ENCODE measurements around the gene IFI6.
"Not testable (repeated sequence)": the region's sequence is repeated elsewhere in the genome, so short reads cannot be mapped to it uniquely, and the experiment has no call there.

The IFI6 gene

DNA sequence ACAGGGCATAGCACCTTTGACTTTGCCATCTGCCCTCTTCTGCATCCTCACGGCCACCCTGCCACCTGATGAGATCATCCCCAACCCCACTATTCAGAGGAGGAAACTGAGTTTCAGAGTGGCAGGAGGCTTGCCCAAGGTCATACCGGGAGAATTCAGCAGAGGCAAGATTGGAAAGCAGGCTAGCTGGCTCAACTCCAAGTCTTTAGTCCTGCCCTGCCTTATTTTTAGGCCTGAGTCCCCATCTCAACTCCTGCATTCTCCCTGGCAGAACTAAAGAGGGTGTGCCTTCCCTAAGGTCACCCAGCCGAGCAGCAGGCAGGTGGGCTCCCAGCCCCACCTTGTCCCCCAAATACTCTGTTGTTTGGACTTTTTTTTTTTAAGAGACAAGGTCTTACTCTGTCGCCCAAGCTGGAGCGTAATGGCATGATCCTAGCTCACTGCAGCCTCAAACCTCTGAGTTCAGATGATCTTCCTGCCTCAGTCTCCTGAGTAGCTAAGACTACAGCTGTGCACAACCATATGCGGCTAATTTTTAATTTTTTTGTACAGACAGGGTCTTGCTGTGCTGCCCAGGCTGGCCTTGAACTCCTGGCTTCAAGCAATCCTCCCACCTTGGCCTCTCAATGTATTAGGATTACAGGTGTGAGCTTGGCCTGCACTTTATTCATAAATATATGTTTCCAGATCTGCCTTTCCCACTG, 23.2 kb downstream of the IFI6 start:
- no peak for DNase-seq (ENCODE audit: low read depth)
- TF ChIP-seq, protein P1, sequence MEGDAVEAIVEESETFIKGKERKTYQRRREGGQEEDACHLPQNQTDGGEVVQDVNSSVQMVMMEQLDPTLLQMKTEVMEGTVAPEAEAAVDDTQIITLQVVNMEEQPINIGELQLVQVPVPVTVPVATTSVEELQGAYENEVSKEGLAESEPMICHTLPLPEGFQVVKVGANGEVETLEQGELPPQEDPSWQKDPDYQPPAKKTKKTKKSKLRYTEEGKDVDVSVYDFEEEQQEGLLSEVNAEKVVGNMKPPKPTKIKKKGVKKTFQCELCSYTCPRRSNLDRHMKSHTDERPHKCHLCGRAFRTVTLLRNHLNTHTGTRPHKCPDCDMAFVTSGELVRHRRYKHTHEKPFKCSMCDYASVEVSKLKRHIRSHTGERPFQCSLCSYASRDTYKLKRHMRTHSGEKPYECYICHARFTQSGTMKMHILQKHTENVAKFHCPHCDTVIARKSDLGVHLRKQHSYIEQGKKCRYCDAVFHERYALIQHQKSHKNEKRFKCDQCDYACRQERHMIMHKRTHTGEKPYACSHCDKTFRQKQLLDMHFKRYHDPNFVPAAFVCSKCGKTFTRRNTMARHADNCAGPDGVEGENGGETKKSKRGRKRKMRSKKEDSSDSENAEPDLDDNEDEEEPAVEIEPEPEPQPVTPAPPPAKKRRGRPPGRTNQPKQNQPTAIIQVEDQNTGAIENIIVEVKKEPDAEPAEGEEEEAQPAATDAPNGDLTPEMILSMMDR (conservative IDR thresholded peaks at IDR 0.05; ENCODE audit: low read depth, low read length): no peak
- no peak overlapping the region for H3K4me3 ChIP-seq (ENCODE audit: low read length)

DNA sequence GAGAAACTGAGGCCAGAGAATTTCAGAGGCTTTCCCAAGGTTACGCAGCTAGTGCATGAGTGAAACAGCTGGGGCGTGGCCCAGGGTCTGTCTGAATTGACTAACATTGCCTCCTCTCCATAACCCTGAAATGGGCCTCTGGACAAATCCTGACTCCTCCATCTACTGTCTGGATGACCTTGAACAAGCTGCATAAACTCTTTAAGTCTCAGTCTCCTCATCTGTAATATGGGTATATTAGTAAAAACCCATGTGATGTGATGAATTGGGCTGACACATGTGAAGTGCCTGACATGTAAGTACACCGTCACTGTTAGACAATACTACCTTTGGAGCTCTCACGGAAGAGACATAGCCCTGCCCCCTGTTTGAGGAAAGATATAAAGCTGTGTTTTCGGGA, 24.7 kb downstream of the IFI6 start:
- no peak for DNase-seq (ENCODE audit: low read depth)
- H3K4me3 ChIP-seq (ENCODE audit: low read length): no peak overlapping the region
- TF ChIP-seq, protein P1 (conservative IDR thresholded peaks at IDR 0.05; ENCODE audit: low read depth, low read length): no peak

DNA sequence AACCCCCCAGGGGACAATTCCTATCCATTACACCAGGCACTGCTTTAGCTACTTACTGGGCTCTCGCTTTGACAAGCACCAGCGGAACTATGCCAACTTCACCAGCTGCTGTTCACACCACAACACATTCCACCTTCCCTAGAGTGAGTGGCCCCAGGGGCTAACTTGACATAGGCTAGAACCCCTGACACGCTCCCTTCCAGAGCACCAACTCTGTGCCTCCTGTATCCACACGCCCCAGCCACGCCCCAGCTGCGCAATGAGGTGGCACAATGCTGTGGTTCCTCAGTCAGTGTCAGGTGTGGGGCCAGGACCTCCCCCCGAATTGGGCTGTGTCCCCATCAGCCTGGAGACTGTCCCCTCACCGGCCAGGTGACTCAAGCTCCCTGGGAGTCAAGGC, 25.3 kb downstream of the IFI6 start:
- TF ChIP-seq, protein P1 (conservative IDR thresholded peaks at IDR 0.05; ENCODE audit: low read depth, low read length): no peak
- DNase-seq (ENCODE audit: low read depth): no peak
- no peak overlapping the region for H3K4me3 ChIP-seq (ENCODE audit: low read length)

DNA sequence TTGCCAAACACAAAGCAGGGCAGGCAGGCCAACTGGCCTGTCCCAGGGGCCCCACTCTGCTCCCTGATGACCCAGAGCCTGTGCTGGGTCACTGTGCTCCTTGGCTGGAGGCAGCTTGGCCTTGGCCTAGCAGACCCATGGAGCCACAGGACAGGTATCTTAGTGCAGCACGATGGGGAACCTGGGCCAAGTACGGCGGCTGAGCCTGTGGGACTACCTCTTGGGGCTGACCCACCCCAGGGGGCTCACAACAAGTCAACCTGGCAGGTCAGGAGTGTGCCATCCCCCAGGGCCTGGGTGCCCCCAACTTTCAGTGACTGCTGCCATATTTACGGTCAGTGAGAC, 26.9 kb downstream of the IFI6 start:
- H3K4me3 ChIP-seq (ENCODE audit: low read length): no peak overlapping the region
- TF ChIP-seq, protein P1 (conservative IDR thresholded peaks at IDR 0.05; ENCODE audit: low read depth, low read length): no peak
- DNase-seq (ENCODE audit: low read depth): no peak

DNA sequence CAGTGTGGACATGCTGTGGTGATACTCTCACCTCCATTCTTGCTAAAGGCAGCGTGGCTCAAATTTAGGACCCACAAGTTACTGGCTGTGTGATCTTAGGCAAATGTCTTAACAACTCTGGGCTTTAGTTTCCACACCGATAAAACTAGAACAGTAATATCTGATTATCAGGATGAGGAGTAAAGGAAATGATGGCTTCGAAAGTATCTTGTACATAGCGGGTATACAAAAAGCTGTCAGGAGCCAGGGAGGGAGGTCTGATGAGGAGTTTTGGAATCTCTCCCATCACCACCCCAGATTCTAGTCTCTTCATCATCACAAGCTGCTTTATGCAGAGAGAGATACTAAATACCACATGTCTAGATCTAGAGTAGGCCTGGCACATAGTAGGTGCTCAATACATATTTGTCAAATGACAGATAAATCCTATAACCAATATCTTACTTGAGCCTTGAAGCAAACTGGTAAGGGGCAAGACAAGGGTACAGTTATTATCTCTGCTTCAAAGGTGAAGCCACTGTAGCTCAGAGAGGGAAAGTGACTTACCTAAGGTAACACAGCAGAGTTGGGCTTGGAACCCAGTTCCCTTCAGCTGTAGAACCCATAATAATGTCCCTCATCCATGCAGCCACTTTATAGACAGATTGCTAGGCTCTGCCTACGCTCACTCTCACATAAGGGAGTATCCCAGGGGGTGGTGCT, 27.5 kb downstream of the IFI6 start:
- no peak for DNase-seq (ENCODE audit: low read depth)
- no peak overlapping the region for H3K4me3 ChIP-seq (ENCODE audit: low read length)
- TF ChIP-seq, protein P1 (conservative IDR thresholded peaks at IDR 0.05; ENCODE audit: low read depth, low read length): no peak

DNA sequence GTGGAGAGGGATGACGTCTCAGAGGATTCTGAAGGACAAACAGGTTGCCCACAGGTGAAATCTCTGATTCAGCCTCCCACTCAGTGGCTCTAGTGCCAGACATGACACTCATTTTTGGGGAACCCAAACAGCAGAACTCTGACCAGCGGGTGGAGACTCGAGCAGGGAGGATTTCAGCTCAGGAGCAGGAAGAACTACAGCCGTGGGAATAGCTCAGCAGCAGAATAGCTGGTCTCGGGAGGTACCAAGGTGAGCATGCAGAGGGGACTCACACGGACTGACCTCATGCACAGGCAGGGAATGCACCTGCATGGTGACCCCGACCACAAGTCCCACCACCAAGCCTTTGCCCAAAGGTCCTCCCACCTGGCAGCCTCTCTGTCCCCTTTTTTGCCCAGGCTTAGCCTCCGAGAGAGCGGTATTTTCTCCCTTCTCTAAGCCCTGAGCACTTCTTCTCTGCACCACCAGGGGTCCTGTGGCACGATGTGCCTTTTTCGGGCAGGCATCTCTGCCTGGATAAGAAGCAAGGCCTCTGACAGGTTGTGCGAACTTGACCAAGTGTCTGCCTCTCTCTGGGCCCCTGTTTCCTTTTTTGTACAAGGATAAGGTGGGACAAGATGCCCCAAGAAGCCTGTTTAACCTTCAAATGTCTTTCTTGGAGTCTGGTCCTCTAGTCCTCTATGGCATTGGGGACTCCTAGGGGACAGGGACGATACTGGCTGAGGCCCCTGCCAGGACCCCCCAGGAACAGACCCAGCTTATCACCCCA, 28.2 kb downstream of the IFI6 start:
- H3K4me3 ChIP-seq (ENCODE audit: low read length): no peak overlapping the region
- DNase-seq (ENCODE audit: low read depth): no peak
- TF ChIP-seq, protein P1 (conservative IDR thresholded peaks at IDR 0.05; ENCODE audit: low read depth, low read length): peak; percentile 89

DNA sequence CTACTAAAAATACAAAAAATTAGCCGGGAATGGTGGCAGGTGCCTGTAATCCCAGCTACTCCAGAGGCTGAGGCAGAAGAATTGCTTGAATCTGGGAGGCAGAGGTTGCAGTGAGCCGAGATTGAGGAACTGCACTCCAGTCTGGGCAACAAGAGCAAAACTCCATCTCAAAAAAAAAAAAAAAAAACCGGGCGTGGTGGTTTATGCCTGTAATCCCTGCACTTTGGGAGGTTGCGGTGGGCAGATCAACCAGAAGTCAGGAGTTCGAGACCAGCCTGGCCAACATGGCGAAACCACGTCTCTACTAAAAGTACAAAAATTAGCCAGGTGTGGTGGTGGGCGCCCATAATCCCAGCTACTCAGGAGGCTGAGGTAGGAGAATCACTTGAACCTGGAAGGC, 31.5 kb downstream of the IFI6 start:
- not testable (repeated sequence) for H3K4me3 ChIP-seq (ENCODE audit: low read length); DNase-seq (ENCODE audit: low read depth)

Data from retinal pigment epithelial cell (primary cell).